HG03060 (cell line): ENCODE results near the gene CACNA2D2.

Source experiments
- ATAC-seq: cut with Tn5 transposase; IDR thresholded peaks from one replicate; pipeline ENCODE4 v1.9.1; 2021; ENCODE audit warnings: low read depth, moderate number of reproducible peaks; ENCODE audit not compliant: unreplicated experiment

Gene CACNA2D2

DNA sequence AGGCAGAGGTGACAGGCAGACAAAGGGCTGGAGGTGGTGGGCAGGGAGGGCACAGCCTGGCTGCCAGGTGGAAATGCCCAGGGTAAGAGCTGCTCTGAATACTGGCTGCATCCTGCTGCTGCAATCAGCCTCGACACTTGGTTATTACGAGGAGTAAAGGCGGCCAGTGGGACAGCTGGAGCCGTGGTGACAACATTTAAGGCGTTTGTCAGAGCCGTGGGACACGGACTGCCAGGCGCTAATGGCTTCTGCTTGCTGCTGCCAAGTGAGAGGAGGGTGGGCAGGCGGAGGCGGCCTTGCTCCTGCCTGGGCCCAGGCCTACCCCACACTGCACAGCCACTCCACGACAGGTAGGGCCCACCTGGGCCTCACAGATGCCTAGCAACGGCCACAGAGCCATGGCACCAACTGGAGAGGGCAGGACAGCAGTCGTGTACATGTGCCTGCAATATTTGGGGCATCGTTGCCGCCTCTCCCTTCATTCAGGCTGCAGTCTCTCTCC, 94.9 kb downstream of the CACNA2D2 start:
- no peak for ATAC-seq

DNA sequence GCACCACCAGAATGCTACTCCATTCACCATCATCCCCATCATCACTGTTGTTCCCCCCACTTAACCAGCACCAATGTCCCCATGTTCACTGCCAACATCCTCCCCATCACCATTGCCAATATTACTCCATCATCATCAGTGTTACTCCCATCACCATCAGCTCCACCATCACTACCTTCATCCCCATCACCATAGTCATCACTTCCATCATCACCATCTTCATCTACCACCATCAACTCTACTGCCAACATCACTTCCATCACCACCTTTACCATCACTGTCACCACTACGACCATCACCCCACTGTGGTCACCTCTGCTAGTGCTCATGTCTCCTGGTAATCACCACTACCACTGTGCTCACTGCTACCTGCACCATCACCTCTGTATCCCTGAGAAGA, 96.9 kb downstream of the CACNA2D2 start:
- ATAC-seq: no peak

DNA sequence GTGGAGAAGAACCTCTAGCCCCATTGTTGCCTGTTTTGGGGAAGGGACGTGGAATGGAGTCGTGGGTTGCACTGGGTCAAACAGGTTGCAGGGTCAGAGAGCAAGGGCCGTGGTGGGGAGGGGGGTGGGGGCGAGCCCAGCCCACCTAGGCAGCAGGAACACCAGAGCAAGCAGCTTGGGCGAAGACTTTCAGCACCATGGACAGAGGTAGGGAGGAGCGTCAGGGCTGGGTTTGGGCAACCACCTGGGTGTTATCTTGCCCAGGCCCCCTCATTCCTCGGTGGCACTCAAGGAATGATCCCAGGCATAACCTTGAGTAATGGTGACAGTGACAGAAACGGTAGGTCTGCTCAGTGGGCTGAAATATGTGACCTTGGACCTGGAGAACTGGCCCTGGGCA, 98.2 kb downstream of the CACNA2D2 start:
- ATAC-seq: no peak

DNA sequence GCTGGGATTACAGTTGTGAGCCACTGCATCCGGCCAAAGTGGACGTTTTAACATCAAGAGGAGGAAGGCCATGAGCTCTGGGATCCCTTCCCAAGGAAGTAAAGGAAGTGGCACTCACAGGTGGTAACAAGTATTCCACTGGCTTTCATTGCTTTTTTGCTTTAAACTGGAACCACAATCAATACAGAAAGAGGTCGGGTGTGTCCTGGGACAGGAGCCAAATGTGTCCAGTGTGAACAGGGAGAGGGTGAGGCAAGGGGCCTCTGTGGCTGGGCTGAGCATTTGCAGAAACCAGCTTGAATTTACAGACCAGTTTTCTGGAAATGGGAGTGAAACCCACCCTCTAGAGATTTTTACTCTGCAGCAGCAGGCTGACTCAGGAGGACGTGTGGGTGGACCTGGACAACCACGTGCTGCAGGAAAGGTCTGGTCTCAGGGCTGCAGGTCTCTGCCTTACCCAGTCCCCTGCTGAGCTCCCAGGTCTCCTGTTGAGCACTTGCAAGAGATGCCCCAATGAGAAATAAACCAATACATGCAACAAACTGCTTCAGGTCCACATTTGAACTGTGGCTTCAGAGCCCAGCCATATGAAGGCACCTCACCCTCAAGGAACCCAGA, 101.3 kb downstream of the CACNA2D2 start:
- no peak for ATAC-seq

DNA sequence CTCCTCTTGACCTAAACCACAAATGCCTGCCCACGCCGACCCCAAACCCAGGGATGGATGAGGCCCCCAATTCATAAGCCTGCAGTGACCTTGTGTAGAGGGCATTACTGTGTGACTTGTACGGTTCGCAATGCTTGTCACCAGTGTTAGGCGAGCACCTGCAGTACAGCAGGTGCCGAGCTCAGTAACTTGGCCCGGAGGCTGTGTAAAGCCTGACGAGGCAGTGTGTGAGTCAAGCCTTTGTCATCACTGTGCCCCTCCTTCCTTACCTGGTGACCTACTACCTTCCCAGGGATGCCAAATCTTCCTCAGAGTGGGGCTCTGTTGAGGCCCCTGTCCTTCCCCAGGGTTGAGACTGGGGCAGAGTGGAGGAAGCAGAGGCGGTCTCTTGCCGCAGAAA, 106.9 kb downstream of the CACNA2D2 start:
- ATAC-seq: no peak

DNA sequence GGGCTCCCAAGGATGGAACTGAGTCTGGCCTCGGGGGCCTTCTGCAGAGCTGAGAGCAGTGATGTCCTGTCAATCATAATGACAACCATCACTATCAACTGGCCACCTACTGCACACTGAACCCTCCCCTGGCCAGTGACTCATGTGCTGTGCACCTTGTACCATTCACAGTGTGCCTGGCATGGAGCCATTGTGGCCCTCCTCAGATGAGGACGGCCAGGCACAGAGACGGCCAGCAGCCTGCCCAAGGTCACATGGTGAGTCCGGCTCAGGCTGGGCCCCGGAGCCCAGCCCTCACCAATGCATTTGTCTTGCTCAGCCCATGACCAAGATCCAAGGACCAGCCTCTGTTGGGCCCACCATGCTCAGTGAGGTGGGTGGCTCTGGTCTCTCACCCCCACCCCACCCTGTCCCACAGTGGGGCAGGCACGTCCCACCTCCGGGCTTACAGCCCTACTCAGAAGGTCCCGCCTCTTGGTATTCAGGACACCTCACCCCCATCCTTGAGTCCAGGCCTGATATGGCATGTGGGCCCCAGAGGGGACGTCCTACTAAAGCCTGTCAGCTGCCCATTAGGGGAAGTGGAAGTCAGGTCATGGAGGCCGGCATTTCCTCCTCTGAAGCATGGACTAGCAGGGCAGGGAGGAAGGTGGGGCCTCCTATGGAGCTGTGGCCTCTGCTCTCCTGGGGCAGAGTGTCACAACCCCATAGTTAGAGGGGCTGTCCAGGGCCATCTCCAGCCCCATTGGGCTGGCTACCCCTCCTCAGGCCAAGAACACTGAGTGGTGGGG, 108.2 kb downstream of the CACNA2D2 start:
- no peak for ATAC-seq

DNA sequence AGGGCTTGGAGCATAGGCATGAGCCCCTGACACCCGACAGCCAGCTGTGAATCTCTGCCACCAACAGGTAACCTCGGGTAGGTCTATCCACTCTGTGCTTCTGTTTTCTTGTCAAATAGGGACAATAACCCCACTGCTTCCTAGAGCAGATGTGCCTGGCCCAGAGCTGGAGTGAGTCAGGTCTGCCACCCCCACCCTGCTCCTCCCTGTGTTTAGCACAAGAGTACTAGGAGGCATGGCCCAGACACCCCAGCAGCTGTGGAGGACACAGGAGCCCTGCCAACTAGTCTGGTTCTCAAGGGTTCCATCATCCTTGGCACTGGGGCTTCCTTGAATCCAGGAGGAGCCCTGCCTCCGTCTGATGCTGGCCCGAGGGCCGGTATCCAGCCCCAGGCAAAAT, 110.4 kb downstream of the CACNA2D2 start:
- no peak for ATAC-seq

DNA sequence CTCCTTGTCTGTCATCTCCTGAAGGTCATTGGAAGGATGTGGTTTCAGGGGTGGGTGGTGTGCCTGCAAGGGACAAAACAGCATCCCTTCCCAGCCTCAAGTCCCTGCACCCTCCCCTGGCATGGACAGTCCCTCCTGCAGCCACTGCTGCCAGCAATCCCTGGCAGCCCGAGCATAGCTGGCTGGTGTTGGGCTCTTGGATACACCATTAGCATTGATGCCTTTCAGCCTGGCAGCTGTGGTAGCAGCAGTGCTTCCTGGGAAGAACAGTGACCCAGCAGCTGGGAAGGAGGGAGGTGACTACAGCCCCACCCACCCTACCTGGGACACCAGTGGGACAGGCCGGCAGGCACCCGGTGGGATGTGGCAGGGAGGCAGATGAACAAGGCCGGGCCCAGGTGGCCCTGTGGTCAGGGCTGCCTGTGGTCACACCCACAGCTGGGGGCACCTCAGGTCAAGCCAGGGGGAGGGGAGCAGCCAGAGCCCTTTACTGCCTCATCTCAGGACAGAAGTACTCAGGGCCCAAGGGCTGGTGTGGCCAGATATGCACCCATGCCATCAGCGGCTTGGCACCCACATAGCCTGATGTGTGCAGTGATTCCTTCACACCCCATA, 111.2 kb downstream of the CACNA2D2 start:
- no peak for ATAC-seq

DNA sequence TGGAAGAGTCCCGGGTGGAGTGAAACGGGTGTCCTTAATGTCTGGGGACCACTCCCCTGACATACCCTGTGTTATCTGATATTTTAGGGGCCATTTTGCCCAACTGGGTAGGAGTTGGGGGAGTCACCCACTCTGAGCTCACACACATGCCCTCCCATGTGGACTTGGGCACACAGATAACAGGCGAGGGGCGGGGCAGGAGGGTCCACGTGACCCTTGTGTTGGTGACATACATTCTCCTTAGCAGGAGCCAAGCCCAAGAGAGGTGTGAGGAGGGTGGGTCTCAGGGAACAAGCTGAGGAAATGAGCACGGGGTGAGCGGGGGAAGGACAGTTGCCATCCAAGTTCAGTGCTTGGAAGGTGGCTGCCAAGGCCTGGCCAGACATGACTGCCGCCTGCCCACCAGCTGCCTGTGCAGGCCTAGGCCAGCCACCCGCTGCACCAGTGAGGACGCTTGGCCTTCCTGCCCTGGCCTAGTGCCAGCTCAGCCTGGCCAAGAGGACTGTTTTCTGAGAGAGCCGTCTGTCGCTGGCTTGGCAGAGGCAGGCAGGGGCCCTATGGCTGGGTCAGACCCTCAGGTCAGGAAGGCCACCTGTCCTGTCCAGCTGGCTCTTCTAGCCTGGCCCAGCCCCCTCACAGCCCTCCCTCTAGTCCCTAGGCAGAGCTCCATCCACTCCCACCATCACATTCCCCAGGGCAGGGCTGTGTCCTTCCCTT, 112.8 kb downstream of the CACNA2D2 start:
- no peak for ATAC-seq

DNA sequence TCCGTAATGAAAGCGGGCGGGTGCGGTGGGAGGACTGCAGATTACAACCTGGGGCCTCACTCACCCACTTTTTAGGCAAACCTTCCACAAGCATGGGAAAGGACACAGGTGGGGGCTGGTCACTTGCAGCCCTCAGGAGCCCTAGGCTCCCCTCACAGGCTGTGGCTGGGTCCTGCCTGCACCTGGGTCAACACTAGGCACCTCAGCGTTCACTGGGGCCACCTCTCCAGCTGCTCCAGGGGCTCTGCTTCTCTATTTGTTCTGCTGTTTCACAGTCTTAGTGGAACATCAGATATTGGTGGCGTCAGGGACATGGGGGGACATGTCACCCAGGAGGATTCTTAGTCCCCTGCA, 114.0 kb downstream of the CACNA2D2 start:
- no peak for ATAC-seq

DNA sequence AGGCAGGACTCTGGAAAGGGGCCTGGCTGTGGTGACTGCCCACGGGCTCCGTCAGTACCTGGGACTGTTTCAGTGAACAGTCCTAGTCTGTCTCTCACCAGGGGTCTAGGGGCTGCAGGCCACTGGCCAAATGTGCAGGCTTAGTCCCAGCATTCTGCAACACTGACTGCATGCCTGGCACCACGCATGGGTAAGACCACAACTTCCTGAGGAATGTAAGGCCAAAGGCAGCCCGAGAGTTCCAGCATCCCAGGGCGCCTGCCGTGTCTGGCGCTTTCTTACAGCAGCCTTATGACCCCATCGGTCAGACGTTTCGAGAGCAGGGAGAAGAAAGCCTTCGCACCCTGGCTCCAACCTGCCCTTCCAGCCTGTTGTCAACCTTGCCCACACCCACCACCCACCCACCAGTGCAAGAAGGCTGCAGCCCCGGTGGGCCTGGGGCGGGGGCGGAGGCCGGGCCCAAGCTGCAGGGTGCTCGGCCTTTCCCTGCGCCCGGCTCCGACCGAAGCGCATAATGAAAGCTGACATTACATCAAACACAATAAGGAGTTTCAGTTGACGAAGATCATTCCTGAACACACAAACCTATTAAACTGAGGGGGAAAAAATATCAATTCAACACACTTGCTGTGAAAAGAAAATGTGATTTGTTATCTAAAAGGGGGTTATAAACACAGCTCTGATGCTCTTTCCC, 114.6 kb downstream of the CACNA2D2 start:
- ATAC-seq: no peak

DNA sequence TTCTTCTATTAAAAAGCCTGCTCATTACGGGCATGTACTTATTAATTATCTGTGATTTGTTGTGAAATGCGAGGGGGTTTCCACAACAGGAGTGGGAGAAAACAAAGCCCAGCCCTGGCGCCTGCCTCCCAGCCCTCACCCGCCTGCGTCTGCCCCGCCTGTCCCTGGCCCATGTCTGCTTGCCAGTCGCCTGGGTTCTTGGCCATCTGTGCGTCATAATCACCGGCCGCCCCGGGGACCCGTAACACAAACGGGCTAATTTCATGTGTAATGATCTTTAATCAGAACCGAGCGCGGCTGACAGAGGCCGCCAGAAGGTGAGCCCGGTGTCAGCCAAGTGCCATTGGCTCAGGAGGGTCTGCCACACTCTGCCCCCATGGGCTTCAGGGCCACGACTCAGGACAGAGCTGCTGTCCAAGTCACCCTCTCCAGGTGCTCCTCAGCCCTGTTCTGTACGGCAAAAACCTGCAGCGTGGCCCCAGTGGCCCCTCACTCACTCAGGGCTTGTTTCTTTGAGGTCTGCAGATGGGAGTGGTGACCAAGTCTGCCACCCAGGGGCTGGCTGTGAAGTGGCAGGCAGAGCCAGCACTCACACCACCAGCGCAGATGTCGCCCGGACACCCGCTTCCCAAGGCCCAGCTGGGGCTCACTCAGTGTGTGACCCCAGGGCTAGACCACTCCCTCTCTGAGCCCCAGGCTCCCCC, 115.3 kb downstream of the CACNA2D2 start:
- ATAC-seq: no peak

DNA sequence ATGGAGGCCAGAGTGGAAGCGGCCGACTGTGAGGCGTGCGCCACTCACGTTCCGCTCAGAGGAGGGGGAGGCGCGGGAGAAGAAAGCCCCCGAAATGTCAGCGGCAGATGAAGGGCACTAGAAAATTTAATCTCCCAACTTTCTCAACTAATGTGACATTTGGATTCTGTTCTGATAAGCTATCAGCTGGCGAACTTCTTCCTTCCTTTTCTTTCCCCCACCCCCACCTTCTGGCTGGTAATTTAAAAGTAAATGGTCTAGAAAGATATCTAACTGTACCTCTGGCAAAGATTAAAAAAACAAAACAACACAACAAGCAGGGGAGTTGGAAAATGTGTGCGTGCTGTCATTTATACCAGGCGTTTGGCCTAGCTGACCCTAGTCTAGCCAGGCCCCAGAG, 117.7 kb downstream of the CACNA2D2 start:
- no peak for ATAC-seq

DNA sequence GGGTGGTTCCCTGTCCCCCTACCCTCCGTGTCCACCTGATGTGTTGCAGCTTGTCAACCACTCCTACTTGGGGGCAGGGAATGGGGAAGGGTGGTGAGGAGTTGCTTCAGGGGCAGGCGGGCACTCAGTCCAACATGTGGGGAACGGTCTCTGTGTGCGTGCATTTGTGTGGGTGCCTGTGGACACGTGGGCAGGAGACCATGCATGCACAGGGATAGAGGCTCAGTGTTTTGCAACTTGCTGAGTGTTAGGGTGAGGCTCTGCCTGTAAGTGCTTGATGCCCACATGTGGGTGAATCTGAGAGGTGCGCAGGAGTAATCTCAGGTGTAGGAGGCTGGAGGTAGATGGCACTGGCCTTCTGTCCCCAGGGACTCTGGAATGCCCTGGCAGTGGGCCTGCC, 119.7 kb downstream of the CACNA2D2 start:
- ATAC-seq: no peak

DNA sequence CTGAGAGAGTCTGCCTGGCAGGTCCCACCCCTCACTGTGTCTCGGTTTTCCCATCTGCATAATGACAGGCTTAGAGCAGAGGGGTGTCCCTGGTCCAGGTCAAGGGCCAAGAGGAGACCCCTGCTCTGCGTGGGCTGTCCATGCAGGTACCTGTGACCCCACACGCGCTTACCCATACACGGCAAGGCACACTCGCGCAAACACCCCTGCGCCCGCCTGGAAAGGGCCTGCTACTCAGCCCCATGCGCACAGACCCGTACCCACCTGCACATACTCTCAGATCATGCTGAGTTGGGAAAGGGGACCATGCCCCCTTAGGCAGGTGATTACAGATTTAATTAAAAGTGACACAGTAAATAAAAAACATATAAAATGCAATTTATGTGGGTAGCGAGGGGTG, 120.7 kb downstream of the CACNA2D2 start:
- no peak for ATAC-seq

DNA sequence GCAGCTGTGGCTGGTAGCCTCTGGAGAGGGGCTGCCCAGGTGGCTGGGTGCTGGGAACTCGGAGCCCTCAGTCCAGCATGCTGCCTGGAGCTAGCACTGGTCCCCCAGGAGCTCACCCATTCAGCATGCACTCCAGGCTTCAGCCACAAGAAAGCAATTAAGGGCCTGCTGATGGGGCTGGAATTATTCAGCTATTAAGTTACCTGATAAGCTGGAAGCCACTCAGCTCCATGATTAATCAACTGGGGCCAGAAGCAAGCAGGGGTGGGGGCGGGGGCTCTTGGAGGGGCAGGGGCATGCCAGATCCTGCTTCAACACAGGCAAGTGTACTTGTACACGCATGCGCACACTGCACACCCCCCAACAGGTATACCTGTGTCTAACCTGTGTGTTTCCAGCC, 122.1 kb downstream of the CACNA2D2 start:
- no peak for ATAC-seq

DNA sequence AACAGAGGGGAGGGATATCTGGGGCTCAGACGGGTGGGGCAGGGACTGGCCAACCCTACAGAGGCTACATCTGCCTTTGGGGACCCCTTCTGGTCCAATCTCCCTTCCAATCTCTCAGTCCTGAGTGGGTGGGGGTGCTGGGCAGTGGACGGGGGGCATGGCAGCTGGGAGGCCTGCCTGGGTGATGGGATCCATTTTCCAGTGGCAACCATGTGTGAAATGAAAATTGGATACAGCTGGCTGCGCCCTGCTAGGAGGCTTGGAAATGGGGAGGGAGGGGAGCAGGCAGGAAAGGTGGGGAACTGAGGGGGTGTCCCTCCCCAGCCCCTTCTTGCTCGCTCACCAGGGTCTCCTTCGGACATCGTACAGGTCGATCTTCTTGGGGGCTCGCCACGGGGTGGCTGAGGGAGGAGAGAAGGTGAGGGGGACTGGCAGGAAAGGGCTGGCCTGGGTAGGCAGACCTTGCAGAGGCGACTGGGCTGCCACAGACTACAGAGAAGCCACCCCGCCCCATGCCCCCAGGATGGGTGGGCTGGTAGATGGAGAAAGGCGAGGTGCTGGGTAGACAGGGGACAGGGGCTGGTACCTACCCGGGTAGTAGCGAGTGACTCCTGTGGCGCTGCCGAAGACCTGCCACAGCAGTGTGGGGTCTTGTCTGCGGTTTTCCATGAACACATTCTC, 122.9 kb downstream of the CACNA2D2 start:
- ATAC-seq: no peak

DNA sequence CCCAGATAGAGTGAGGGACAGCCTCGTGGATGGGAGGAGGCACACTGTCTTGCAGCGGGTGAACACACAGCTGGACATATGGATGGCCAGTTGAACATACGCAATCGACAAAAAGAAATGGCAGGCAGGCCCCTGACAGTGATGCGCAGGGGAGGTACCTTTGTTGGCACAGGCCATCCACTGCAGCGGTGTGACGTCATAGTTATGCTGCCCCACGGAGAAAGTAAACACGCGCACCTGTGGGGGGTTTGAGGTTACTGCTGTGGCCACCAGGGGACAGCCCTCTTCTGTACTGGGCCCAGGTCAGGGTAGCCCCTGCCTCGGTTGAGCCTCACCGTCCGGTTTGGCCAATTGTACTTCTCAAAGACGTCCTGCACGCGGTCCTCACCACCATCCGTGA, 124.7 kb downstream of the CACNA2D2 start:
- ATAC-seq: no peak

DNA sequence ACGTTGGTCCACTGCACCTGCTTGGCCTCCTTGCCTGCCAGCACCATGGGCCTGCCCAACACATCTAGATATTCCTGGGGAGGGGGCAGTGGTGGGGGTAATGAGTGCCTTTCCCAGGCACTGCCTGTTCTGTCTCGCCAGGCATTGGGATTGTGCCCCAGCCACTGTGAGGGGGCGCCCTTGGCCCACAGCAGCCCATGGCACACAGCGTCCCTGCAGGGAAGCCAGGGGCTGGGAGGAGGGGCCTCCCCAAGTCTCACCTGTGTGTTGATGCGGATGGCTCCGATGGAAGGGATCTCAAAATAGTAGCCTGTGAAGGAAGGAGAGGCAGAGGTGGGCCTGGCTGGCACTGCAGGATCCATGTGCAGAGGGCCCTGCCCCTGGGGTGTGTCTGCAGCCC, 125.4 kb downstream of the CACNA2D2 start:
- ATAC-seq: no peak
